Neural crest cell (in vitro differentiated cells): ENCODE data around the gene R3HDM4. TPM values are rescaled to one million over a fixed set of nuclear protein-coding genes. Genes with fewer than 3 reads are reported as not detected.

Experiments used
- DNase-seq: peaks from one replicate; pipeline ENCODE4 v3.0.0; 2021; ENCODE audit warnings: low read depth, mixed read lengths, low spot score
- H3K27ac Mint-ChIP-seq: one replicate; pipeline ENCODE4 v1.8.0; 2021; ENCODE audit warnings: mild to moderate bottlenecking, mixed read lengths; ENCODE audit not compliant: unreplicated experiment
- H3K27me3 Mint-ChIP-seq: 2 replicates; pipeline ENCODE4 v1.8.0; 2021; ENCODE audit warnings: low read depth, mild to moderate bottlenecking, mixed read lengths
- H3K36me3 Mint-ChIP-seq: 2 replicates; pipeline ENCODE4 v1.8.0; 2021; ENCODE audit warnings: low read depth, mild to moderate bottlenecking, mixed read lengths
- H3K4me1 Mint-ChIP-seq: 2 replicates; pipeline ENCODE4 v1.8.0; 2021; ENCODE audit warnings: mixed read lengths
- H3K4me3 Mint-ChIP-seq: one replicate; pipeline ENCODE4 v1.8.0; 2021; ENCODE audit warnings: mild to moderate bottlenecking, mixed read lengths
- H3K9me3 Mint-ChIP-seq: 2 replicates; pipeline ENCODE4 v1.8.0; 2021; ENCODE audit warnings: mixed read lengths
- total RNA-seq: library from RNA; stranded (reverse); gene quantifications from 2 replicates; pipeline ENCODE4 v1.2.1, GENCODE V29; 2021
- TF ChIP-seq, protein P1 (sequence below): fragments of 200-600 bp; sonication (generic); conservative IDR thresholded peaks from 2 replicates; pipeline ENCODE4 v1.5.0; 2021; ENCODE audit warnings: antibody characterized with exemption, mild to moderate bottlenecking

Gene R3HDM4
- total RNA-seq, 1 donor from 2014 or later: 50.9 TPM

DNA sequence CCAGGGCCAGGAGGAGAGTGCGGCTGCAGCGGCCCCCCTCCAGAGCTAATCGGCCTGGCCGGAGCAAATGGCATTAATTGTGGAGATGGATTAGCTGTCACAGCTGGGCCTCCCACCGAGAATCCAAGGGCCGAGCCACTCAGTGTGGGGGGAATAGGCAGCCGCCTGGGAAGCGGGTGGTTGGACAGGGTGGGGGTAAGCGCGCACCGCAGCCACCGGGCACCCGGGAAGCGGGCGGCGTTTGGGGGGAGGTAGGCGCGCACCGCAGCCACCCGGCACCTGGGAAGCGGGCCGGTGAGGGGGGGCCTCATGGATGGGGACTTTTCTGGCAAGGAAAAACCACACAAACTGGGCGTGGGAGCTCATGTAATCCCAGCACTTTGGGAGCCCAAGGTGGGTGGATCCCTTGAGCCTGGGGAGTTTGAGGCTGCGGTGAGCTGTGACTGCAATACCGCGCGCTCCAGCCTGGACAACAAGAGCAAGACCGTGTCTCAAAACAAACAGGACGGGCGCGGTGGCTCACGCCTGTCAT lies 9.7 kb downstream of the R3HDM4 start:
- no peak overlapping the region for H3K4me3 Mint-ChIP-seq
- DNase-seq: no peak
- no peaks in the 10 kb centered on the region for H3K9me3 Mint-ChIP-seq
- H3K36me3 Mint-ChIP-seq: no peaks in the 10 kb centered on the region
- TF ChIP-seq, protein P1, sequence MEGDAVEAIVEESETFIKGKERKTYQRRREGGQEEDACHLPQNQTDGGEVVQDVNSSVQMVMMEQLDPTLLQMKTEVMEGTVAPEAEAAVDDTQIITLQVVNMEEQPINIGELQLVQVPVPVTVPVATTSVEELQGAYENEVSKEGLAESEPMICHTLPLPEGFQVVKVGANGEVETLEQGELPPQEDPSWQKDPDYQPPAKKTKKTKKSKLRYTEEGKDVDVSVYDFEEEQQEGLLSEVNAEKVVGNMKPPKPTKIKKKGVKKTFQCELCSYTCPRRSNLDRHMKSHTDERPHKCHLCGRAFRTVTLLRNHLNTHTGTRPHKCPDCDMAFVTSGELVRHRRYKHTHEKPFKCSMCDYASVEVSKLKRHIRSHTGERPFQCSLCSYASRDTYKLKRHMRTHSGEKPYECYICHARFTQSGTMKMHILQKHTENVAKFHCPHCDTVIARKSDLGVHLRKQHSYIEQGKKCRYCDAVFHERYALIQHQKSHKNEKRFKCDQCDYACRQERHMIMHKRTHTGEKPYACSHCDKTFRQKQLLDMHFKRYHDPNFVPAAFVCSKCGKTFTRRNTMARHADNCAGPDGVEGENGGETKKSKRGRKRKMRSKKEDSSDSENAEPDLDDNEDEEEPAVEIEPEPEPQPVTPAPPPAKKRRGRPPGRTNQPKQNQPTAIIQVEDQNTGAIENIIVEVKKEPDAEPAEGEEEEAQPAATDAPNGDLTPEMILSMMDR: no peak
- H3K27me3 Mint-ChIP-seq: no peaks in the 10 kb centered on the region
- no peak overlapping the region for H3K27ac Mint-ChIP-seq
- no peaks in the 10 kb centered on the region for H3K4me1 Mint-ChIP-seq

DNA sequence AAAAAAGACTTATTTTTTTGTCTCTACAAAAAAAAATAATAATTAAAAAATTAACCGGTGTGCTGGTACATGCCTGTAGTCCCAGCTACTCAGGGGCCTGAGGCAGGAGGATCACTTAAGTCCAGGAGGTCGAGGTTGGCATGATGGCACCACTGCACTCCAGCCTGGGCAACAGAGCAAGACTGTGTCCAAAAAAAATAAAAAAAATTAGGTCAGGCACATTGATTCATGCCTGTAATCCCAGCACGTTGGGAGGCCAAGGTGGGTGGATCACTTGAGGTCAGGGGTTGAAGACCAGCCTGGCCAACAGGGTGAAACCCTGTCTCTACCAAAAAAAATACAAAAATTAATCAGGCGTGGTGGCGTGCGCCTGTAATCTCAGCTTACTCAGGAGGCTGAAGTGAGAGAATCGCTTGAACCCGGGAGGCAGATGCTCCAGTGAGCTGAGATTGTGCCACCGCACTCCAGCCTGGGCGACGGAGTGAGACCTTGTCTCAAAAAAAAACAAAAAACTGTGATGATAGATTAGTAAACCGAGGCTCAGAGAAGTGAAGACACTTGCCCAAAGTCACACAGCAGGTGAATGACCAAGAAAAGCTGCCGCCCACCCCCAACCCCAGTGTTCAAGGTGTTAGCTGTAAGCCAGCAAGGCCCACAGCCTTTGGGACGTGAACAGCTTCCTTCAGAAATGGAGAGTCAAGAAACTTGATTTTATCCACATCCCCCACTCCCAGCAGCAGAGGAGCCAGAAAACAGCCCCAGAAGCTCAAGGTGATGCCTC lies 10.4 kb downstream of the R3HDM4 start:
- Mint-ChIP-seq H3K4me3 (no peak overlapping the region), H3K27me3 (no peaks in the 10 kb centered on the region), H3K9me3 (no peaks in the 10 kb centered on the region), H3K36me3 (no peaks in the 10 kb centered on the region), H3K27ac (no peak overlapping the region), H3K4me1 (no peaks in the 10 kb centered on the region)
- no peak for DNase-seq
- TF ChIP-seq, protein P1: no peak

DNA sequence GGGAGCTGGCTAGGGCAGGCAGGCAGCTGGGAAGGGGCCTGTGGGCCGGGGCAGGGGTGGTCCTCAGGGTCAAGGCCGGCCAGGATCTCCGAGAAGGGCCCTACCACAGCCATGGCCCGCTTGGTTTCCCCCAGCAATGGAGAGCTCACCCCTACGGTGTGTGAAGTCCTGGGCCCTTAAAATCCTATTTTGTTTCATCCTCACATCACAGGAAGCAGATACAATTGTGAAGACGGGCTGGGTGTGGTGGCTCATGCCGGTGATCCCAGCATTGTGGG lies 11.0 kb downstream of the R3HDM4 start:
- H3K36me3 Mint-ChIP-seq: no peaks in the 10 kb centered on the region
- TF ChIP-seq, protein P1: no peak
- H3K4me1 Mint-ChIP-seq: no peaks in the 10 kb centered on the region
- H3K9me3 Mint-ChIP-seq: no peaks in the 10 kb centered on the region
- H3K27me3 Mint-ChIP-seq: no peaks in the 10 kb centered on the region
- H3K4me3 Mint-ChIP-seq: no peak overlapping the region
- DNase-seq: no peak
- H3K27ac Mint-ChIP-seq: no peak overlapping the region

DNA sequence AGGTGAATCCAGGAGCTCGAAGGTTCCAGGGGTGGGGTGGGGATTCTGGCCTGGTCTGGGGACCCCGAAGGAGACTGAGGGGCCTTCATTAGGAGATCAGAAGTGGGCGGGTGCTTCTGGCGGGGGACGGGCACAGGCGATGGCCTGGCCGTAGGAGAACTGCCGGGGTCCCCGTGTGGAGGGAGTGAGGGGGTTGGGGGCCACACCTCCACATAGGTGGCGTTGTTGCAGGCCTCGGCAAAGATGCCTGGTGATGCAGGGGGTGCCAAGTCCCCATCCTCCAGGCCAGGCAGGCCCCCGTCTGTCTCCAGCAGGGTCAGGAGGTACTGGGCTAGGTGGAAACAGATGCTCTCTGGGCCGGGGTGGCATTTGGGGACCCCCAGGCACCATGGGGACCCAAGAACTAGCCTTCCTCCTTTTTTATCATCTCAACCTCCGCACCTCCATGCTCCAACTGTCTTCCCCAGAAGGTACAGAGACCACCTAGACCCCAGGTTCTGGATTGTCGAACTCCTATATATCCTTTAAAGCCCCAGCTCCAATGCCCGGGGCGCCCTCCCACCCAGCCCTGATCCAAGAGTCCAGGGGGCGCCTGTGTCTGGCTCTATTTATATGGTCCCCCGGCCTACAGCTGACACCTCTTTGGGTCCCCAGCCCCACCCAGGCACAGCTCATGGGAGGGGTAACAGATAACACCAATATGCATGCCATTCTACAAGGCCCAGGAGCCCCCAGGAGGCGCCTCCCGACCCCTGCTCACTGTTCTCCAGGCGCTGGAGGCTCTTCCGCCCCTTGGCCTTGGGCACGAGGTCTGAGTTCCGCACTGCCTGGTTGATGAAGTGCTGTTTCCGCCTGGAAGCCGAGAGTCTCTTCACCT lies 11.6 kb downstream of the R3HDM4 start:
- Mint-ChIP-seq H3K27ac (no peak overlapping the region), H3K27me3 (no peaks in the 10 kb centered on the region), H3K36me3 (no peaks in the 10 kb centered on the region), H3K9me3 (no peaks in the 10 kb centered on the region), H3K4me1 (no peaks in the 10 kb centered on the region), H3K4me3 (no peak overlapping the region)
- TF ChIP-seq, protein P1: no peak
- no peak for DNase-seq

DNA sequence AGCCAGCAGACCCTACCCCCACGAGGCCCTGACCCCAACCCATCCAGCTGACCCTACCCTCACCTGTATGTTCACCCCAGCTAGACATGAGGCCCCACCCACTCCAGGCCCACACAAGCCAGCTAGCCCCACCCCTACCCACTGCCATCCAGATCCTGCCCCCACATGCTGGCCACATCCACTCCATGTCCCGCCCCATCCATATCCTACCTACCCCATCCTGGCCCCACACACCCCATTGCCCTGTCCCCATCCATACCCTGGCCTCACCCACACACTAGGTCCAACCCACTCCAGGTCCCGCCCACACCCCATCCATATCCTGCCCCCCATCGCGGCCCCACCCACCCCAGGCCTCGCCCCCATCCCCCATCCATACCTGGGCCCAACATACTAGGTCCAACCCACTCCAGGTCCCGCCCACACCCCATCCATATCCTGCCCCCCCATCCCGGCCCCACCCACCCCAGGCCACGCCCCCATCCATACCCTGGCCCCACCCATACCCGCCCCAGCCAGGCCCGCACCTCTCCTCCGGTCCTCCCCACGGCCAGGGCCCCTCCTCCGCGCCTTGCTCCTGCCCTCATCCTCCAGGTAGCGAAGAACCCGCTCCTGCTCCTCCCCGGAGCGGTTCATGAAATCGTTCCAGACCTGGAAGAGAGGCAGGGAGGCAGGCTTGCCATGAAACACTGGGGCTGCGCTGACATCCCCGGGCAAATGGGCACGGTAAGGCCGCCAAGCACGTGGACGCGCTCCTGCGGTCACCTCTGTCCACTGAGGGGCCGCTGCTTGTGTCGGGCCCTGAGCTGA lies 12.5 kb downstream of the R3HDM4 start:
- TF ChIP-seq, protein P1: no peak
- no peak overlapping the region for H3K27ac Mint-ChIP-seq
- no peak for DNase-seq

More for the DNA sequence above, 12.5 kb downstream of the R3HDM4 start:
- H3K4me3 Mint-ChIP-seq: no peak overlapping the region
- H3K27me3 Mint-ChIP-seq: no peaks in the 10 kb centered on the region
- H3K4me1 Mint-ChIP-seq: no peaks in the 10 kb centered on the region
- no peaks in the 10 kb centered on the region for H3K36me3 Mint-ChIP-seq
- H3K9me3 Mint-ChIP-seq: no peaks in the 10 kb centered on the region
